Endometrial microvascular endothelial cells (primary cell): ENCODE measurements around the gene ZNF620. TPM values are rescaled to one million over a fixed set of nuclear protein-coding genes. Genes with fewer than 3 reads are reported as not detected.
"Not testable (repeated sequence)": the region's sequence is repeated elsewhere in the genome, so short reads cannot be mapped to it uniquely, and the experiment has no call there.

ENCODE experiments used
- in situ Hi-C: cut with HindIII; loops from 2 replicates; pipeline ENCODE4 v1.10.0; 2017; ENCODE audit warnings: low sequenced_read_pairs, low pct_unique_long_range_greater_than_20kb; ENCODE audit errors: inconsistent ontology term
- total RNA-seq: library from RNA; depleted of rRNA; stranded (reverse); fragments of >200 nt; gene quantifications from one replicate; pipeline ENCODE4 v1.2.3, GENCODE V29; 2015; ENCODE audit errors: inconsistent ontology term

Gene ZNF620
- total RNA-seq, 1 donor from 2014 or later, result 4.5 TPM

GRCh38 chr3:40562482-40562881 lies 56.6 kb downstream of the ZNF620 start:
- in situ Hi-C loops, result not testable (repeated sequence)

- in situ Hi-C loops, result not testable (repeated sequence)
Measured at GRCh38 chr3:40565629-40566028, 59.8 kb downstream of the ZNF620 start.

DNA sequence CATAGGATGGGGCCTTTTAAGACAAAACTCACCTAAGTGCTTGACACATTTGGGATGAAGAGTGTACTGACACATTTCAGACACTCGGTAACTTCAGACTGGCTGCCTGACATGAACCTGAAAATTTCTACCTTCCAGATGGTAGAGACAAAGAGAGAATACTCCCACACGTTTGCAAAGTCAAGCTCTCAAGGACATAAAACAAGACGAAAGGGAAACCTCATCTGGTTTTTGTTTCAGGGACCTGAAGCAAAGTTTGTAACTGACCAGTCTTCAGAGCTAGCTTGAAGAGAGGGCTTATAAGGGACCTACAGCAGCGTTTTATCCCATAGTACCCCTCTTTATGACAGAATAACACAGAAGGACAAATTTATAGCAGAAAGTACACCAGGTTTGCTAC lies 60.9 kb downstream of the ZNF620 start:
- in situ Hi-C loops, result no loop called here

Other genes with a start within 250 kb of the ZNF620 start
- gene EIF1B, start 196.3 kb upstream of the ZNF620 start, total RNA-seq, result 22.0 TPM
- not detected for gene ENTPD3, start 118.9 kb upstream of the ZNF620 start, total RNA-seq
- 350 TPM for gene RPL14, start 48.7 kb upstream of the ZNF620 start, total RNA-seq
- 7.0 TPM for gene ZNF619, start 28.9 kb upstream of the ZNF620 start, total RNA-seq
- gene ZNF621, start 18.9 kb downstream of the ZNF620 start, total RNA-seq, result 9.7 TPM